ENCODE measurements around the gene BHLHE23. TPM values are rescaled to one million over a fixed set of nuclear protein-coding genes. Genes with fewer than 3 reads are reported as not detected.

BHLHE23 gene
- polyA plus RNA-seq, 1 experiment: not detected

DNA sequence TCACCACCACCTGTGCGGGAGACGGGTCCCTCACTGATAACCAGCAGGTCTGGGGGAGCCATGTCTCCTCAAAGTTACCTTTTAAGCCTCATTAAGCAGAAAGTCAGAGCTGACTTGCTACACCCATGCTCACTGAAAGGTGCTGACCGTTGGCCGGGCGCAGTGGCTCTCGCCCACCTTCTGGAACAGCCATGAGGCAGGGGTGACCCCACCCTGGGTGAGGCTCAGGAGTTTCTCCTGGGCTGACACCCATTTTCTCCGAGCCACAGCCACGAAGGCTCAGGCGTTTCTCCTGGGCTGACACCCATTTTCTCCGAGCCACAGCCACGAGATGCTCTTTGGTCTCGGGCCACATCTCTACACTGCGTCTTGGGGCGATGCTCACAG lies 10.2 kb downstream of the BHLHE23 start:
- H3K4me3 ChIP-seq (ENCODE audit: low read depth, low read length): no peak overlapping the region
- ChIA-PET POLR2A (no interaction called here), CTCF (no interaction called here)
- peaks cover 60% of the 10 kb centered on the region for H3K27me3 ChIP-seq (ENCODE audit: control insufficient read depth, insufficient read depth, low read length)
- no peak for DNase-seq (ENCODE audit: low read depth, low spot score)
- TF ChIP-seq, protein P1, sequence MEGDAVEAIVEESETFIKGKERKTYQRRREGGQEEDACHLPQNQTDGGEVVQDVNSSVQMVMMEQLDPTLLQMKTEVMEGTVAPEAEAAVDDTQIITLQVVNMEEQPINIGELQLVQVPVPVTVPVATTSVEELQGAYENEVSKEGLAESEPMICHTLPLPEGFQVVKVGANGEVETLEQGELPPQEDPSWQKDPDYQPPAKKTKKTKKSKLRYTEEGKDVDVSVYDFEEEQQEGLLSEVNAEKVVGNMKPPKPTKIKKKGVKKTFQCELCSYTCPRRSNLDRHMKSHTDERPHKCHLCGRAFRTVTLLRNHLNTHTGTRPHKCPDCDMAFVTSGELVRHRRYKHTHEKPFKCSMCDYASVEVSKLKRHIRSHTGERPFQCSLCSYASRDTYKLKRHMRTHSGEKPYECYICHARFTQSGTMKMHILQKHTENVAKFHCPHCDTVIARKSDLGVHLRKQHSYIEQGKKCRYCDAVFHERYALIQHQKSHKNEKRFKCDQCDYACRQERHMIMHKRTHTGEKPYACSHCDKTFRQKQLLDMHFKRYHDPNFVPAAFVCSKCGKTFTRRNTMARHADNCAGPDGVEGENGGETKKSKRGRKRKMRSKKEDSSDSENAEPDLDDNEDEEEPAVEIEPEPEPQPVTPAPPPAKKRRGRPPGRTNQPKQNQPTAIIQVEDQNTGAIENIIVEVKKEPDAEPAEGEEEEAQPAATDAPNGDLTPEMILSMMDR (IDR thresholded peaks at IDR 0.05; ENCODE audit: low read depth, low read length): no peak
- no peaks in the 10 kb centered on the region; the same call in 1 of the 2 replicates for H3K9me3 ChIP-seq (ENCODE audit: control insufficient read depth, insufficient read depth, low read length)
- H3K27ac ChIP-seq (ENCODE audit: low read depth, low read length): no peak overlapping the region

DNA sequence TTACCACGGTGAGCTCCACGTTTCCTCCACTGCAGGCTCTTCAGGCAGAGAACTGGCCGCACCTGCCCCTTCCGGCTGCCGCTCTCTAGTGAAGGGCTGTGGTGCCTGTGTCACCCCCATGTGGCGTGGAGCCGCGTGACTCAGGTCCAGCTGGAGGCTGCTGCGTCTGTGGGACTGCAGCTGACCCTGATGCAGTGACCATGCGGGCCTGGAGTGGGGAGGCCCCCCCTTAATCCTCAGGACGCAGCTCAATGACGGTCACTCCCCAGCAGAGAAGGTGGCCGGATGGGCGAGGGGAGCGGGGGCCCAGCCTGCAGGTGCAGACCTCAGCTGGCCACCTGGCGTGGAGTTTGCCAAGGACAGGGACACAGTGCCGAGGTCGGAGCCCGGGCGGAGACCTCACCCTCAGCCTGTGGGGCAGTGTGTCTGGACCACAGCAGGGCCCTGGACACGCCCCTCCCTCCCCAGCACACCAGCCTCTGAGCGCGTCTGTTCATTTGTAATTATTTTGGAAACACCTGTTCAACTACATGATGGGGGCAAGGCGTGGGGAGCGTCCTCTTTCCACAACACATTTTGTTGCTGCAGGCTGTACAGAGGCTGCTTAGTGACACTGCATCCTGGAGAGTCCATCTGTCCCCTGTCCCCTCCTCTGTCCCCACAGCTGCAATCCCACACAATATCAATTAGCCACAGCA lies 10.7 kb downstream of the BHLHE23 start:
- H3K4me3 ChIP-seq (ENCODE audit: low read depth, low read length): no peak overlapping the region
- H3K9me3 ChIP-seq (ENCODE audit: control insufficient read depth, insufficient read depth, low read length): no peaks in the 10 kb centered on the region; the same call in 1 of the 2 replicates
- TF ChIP-seq, protein P1 (IDR thresholded peaks at IDR 0.05; ENCODE audit: low read depth, low read length): no peak
- POLR2A ChIA-PET: no interaction called here
- CTCF ChIA-PET: no interaction called here
- peaks cover 63% of the 10 kb centered on the region for H3K27me3 ChIP-seq (ENCODE audit: control insufficient read depth, insufficient read depth, low read length)
- no peak overlapping the region for H3K27ac ChIP-seq (ENCODE audit: low read depth, low read length)
- no peak for DNase-seq (ENCODE audit: low read depth, low spot score)

DNA sequence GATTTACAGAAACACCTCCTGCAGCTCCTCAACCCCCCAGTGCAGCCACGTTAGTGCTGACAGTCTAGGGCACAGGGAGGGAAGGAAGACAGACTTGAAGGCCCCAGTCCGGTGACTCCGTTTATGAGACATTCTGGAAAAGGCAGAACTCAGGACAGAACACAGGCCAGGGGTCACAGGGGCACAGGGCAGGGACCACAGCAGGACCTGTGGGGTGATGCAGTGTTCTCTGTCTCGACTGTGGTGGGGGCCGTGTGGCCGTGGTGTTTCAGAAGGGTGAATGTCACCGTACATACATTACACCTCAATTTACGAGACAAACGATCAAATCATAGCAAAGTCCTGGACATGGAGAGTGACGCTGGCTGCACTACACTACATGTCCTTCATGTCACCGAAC lies 11.3 kb downstream of the BHLHE23 start:
- ChIA-PET POLR2A (no interaction called here), CTCF (interaction anchor here (1.1 kb wide), 1 partner anchor 23 kb away, joined by 3 read pairs; no protein-coding TSS in a partner anchor)
- Histone ChIP-seq H3K9me3 (ENCODE audit: control insufficient read depth, insufficient read depth, low read length) (no peaks in the 10 kb centered on the region; the same call in 1 of the 2 replicates), H3K4me3 (ENCODE audit: low read depth, low read length) (no peak overlapping the region), H3K27ac (ENCODE audit: low read depth, low read length) (no peak overlapping the region), H3K27me3 (ENCODE audit: control insufficient read depth, insufficient read depth, low read length) (peaks cover 62% of the 10 kb centered on the region)
- TF ChIP-seq, protein P1 (IDR thresholded peaks at IDR 0.05; ENCODE audit: low read depth, low read length): no peak
- DNase-seq (ENCODE audit: low read depth, low spot score): no peak

DNA sequence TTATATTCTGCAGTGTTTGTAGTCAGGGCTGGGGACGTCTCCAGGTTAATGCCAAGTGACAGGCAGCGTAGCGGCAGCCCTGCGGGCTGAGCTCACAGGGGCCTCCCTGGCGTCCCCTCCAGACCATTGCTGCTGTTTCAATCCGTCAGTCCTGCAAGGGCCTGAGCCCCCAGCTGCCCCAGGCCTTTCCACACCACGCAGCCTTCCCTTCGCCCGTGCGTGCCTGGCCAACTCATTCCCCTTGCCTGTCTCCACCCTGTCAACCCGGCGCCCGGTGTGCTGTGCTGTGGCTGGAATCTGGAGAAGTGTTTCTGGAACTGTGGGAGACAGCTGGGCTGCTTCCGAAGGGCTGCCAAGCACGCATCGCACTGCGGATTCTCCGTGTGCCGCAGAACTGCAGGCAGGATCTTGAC lies 11.9 kb downstream of the BHLHE23 start:
- Histone ChIP-seq H3K27ac (ENCODE audit: low read depth, low read length) (no peak overlapping the region), H3K4me3 (ENCODE audit: low read depth, low read length) (no peak overlapping the region), H3K27me3 (ENCODE audit: control insufficient read depth, insufficient read depth, low read length) (peaks cover 59% of the 10 kb centered on the region), H3K9me3 (ENCODE audit: control insufficient read depth, insufficient read depth, low read length) (no peaks in the 10 kb centered on the region; the same call in 1 of the 2 replicates)
- POLR2A ChIA-PET: no interaction called here
- CTCF ChIA-PET: interaction anchor here (1.1 kb wide), 1 partner anchor 22 kb away, joined by 3 read pairs; no protein-coding TSS in a partner anchor
- DNase-seq (ENCODE audit: low read depth, low spot score): no peak
- TF ChIP-seq, protein P1 (IDR thresholded peaks at IDR 0.05; ENCODE audit: low read depth, low read length): no peak

DNA sequence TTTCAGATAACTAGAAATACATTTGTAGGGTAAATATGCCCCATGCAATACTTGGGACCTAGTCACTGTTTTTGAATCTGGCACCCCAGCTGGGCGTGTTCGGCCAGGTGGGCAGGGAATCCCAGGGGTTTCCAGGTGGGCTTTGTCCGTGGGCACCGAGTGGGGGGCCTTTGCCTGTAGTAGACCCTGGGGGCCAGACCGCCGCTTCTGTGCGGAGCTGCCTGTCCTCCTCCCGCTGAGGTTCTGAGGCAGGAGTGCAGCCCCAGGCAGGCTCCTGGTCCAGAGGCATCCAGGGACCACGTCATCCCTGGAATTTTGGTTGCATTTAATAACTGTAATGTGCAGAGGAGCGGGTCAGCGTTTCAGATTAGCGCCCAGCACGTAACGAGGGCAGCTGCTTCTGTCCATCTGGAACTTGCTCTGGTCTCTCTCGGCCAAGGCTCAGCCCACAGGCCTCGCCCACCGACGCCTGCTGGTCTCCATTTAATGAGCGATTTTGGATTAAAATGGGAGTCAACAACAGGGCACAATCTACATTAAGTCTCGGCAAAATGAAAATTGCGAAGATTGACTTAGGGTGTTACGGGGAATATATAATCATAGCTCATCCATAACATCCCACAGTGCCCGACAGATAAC lies 12.8 kb downstream of the BHLHE23 start:
- TF ChIP-seq, protein P1 (IDR thresholded peaks at IDR 0.05; ENCODE audit: low read depth, low read length): no peak
- no peak overlapping the region for H3K27ac ChIP-seq (ENCODE audit: low read depth, low read length)
- peaks cover 52% of the 10 kb centered on the region for H3K27me3 ChIP-seq (ENCODE audit: control insufficient read depth, insufficient read depth, low read length)
- H3K9me3 ChIP-seq (ENCODE audit: control insufficient read depth, insufficient read depth, low read length): no peaks in the 10 kb centered on the region
- ChIA-PET POLR2A (no interaction called here), CTCF (interaction anchor here (1.1 kb wide), 1 partner anchor 21 kb away, joined by 3 read pairs; no protein-coding TSS in a partner anchor)
- DNase-seq (ENCODE audit: low read depth, low spot score): no peak
- no peak overlapping the region for H3K4me3 ChIP-seq (ENCODE audit: low read depth, low read length)

All from AG04450 (cell line).